Right cardiac atrium (tissue), 5 donors: Measurements from ENCODE around the gene CATSPER3. TPM values are rescaled to one million over a fixed set of nuclear protein-coding genes. Genes with fewer than 3 reads are reported as not detected.
A peak's percentile ranks its signal among the peaks of the same experiment; 100 is the strongest.

Experiments
- ATAC-seq, 2 donors: fragments of 200-7000 bp; cut with Tn5 transposase; one replicate each; pipeline versions ENCODE4 v1.8.0 to v1.9.1; 2020; ENCODE audit warnings: moderate library complexity in 2 of 2, mild to moderate bottlenecking in 1 of 2
- DNase-seq, 3 donors: peaks; one replicate each; pipeline ENCODE4 v3.0.0-alpha.2; 2020
- H3K27ac ChIP-seq: one replicate; pipeline ENCODE4 v1.5.1; 2013; ENCODE audit warnings: mild to moderate bottlenecking, low read length, control low read depth, moderate library complexity
- H3K27me3 ChIP-seq: one replicate; pipeline ENCODE4 v1.6.1; 2013; ENCODE audit not compliant: control insufficient read depth, insufficient read depth
- H3K4me1 ChIP-seq: one replicate; pipeline ENCODE4 v1.6.1; 2013; ENCODE audit warnings: low read length; ENCODE audit not compliant: control insufficient read depth, insufficient read depth
- H3K4me3 ChIP-seq: one replicate; pipeline ENCODE4 v1.5.1; 2013; ENCODE audit warnings: low read length, control low read depth
- H3K9me3 ChIP-seq: one replicate; pipeline ENCODE4 v1.6.1; 2013; ENCODE audit warnings: low read length; ENCODE audit not compliant: control insufficient read depth
- WGBS: extraction: QIAGEN DNeasy Blood & Tissue Kit; methylation state at CpG from one replicate; pipeline ENCODE4 v1.1.7; 2013; 5-methylcytosine and 5-hydroxymethylcytosine counted together
- intact Hi-C, 4 donors: fragments of 100-400 bp; cut with DNase I; formaldehyde crosslinking; loops; one replicate each; pipeline versions ENCODE4 v1.11.0 to v1.14.0; 2022 to 2023
- polyA plus RNA-seq: library from polyadenylated mRNA; stranded (reverse); fragments of 200-250 nt; gene quantifications from one replicate; pipeline ENCODE4 v1.2.3, GENCODE V29; 2013
- total RNA-seq, 4 donors: library from RNA; stranded (reverse); fragmentation: NEBNext Ultra II Directional; extraction: Animal tissue kit (Norgen Biotek cat#: 25700); gene quantifications; one replicate each; pipeline ENCODE4 v1.2.1, GENCODE V29; 2021
- donor health status: healthy with polysubstance abuse.
- donor health status: DM: no; HTN: yes; CAD: no.
- donor health status: DM: no; HTN: no; CAD: no.
- donor health status: DM: no; HTN: yes; CAD: no; lungs with severe emphysema.
- donor health status: DM: yes; HTN: yes; CAD: no.

CATSPER3 gene
- total and polyA plus RNA-seq, 5 donors = 0.25 to 0.59 (median 0.54) TPM

DNA sequence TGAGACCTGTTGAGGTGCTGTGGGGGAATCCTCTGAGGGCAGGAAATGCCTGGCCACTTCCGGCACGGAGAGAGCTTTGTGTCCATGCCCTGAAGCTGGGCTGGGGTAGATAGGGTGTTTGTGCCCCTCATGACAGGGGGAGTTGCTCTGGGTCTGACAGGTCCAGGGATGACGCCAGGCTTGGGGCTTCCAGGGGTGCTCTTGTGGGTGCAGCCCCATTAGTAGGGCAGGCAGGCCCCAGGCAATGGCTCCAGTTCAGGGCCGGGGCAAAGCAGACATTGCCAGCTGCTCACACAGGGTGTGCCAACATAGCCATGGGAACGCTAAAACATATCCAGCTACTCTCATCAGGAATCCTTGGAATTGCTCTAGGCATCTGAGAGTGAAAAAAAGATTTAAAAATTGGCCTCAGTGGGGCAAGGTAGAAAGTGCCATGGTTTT lies 45.3 kb downstream of the CATSPER3 start:
- intact Hi-C loops = no loop called here
- no peaks in the 10 kb centered on the region for H3K9me3 ChIP-seq
- no peak overlapping the region for H3K4me3 ChIP-seq
- H3K27ac ChIP-seq = no peak overlapping the region
- H3K4me1 ChIP-seq = no peaks in the 10 kb centered on the region
- ATAC-seq (peak; percentile 35 to 51), DNase-seq (peak in 1 of 3 donors; percentile 32)
- WGBS = 85% methylated on average over 5 of the region's 5 CpGs
- no peaks in the 10 kb centered on the region for H3K27me3 ChIP-seq

DNA sequence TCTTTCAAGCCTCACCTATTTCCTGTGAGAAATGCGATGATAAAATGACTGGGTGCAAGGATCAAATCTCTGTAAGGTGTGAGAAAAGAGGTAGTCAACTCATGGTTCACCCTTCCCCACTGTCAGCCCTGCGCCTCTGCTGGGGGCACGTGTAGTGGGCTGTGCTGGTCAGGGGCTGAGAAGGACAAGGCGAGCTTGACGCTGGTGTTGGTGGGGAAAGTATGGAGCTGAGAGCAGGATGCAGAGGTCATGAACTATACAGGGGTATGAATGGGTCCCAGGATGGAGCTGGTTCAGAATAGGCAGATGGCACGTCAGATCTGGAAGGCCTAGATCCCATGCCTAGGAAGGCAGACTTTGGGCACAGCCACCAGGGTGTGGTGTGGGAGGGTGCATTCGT lies 45.7 kb downstream of the CATSPER3 start:
- DNase-seq (no peak), ATAC-seq (no peak)
- Histone ChIP-seq H3K4me3 (no peak overlapping the region), H3K27ac (no peak overlapping the region), H3K27me3 (no peaks in the 10 kb centered on the region), H3K4me1 (no peaks in the 10 kb centered on the region), H3K9me3 (no peaks in the 10 kb centered on the region)
- 89% methylated on average over 7 of the region's 7 CpGs for WGBS
- intact Hi-C loops = no loop called here

DNA sequence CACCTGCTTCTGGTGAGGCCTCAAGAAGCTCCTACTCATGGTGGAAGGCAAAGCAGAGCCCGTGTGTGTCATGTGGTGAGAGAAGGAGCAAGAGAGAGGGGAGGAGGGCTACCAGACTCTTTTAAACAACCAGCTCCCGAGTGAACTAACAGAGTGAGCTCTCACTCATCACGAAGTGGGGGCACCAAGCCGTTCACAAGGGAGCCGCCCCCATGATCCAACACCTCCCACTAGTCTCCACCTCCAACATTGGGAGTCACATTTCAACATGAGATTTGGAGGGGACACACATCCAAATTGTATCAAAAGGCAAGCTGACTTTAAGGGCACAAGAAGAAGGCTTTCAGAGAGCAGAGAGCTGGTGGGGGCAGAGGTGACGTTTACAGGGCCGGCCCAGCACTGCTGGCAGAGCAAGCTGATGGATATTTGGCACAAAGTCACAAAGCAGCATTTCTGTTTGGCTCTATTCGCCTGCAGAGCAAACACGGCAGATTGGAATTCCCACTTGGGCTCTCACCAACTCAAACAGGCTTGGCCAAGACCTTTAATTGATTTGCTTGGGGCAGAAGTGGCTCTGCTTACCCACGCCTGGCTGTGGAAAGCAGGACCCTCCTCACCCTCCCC lies 46.4 kb downstream of the CATSPER3 start:
- DNase-seq = peak in 1 of 3 donors; percentile 45
- no peak overlapping the region for H3K4me3 ChIP-seq
- H3K9me3 ChIP-seq = no peaks in the 10 kb centered on the region
- WGBS = 54% methylated on average over 10 of the region's 10 CpGs
- H3K27me3 ChIP-seq = no peaks in the 10 kb centered on the region
- H3K4me1 ChIP-seq = no peaks in the 10 kb centered on the region
- H3K27ac ChIP-seq = no peak overlapping the region
- ATAC-seq = peak; percentile 45 to 50
- intact Hi-C loops = no loop called here

DNA sequence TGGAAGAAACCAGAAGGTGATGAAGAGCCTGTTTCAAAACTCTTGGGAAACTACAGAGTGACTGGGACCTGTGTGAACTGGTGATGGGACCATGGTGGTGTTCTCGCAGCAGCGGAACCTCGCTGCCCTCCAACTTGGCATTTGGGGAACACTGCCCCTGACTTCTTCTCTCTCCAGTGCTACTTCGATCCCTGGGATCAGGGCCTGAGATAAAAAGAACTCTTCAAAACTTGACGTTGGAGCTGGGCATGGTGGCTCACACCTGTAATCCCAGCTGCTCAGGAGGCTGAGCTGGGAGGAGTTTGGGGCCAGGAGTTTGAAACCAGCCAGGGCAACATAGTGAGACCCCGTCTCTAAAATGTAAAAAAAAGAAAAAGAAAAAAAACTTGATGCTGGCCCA lies 48.2 kb downstream of the CATSPER3 start:
- Histone ChIP-seq H3K4me1 (no peaks in the 10 kb centered on the region), H3K27me3 (no peaks in the 10 kb centered on the region), H3K27ac (no peak overlapping the region), H3K4me3 (no peak overlapping the region), H3K9me3 (no peaks in the 10 kb centered on the region)
- 87% methylated on average over 6 of the region's 6 CpGs for WGBS
- ATAC-seq (no peak), DNase-seq (no peak)
- intact Hi-C loops = no loop called here

DNA sequence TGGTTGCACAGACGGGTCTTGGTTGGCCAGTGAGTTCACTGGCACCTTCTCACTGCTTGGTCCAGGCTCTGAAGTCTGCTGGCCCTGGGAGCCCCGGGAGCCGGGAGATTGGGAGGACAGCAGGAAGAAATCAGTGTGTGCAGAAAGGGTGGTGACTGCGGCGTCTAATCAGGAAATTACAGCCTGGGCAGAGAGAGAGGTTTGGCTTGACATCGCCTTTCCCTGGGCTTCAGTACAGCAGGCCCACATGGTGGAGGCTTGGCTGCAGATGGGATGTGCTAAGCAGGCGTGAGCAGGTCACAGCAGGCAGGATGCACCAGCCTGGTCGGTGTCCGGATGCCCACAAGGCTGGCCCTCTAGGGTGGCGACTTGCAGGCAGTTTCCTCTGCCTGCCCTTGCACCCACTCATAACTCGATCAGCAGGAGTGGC lies 49.2 kb downstream of the CATSPER3 start:
- DNase-seq (peak in 1 of 3 donors; percentile 40), ATAC-seq (peak in 1 of 2 donors; percentile 25)
- H3K4me1 ChIP-seq = no peaks in the 10 kb centered on the region
- no peaks in the 10 kb centered on the region for H3K27me3 ChIP-seq
- intact Hi-C loops = no loop called here
- H3K27ac ChIP-seq = no peak overlapping the region
- H3K9me3 ChIP-seq = no peaks in the 10 kb centered on the region
- 55% methylated on average over 11 of the region's 11 CpGs for WGBS
- no peak overlapping the region for H3K4me3 ChIP-seq

DNA sequence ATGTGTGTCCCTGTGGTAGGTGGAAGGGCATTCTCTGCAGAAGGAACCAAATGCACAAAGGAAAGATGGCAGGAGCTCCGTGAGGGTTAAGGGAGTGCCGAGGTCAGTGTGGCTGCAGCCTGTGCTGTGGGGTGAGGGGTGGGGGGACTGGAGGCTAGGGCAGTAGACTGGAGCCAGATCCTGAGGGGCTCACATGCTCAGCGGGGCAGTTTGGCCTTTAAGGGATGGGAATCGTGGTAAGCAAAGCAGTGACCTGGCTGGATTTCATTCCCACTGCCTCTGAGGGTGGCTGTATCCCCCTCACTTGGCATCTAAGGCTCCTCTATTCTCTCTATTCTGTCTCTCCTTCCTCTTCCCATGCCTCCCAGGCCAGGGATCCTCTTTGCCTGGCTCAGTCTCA lies 50.8 kb downstream of the CATSPER3 start:
- no peaks in the 10 kb centered on the region for H3K9me3 ChIP-seq
- H3K27me3 ChIP-seq = no peaks in the 10 kb centered on the region
- intact Hi-C loops = no loop called here
- no peak overlapping the region for H3K27ac ChIP-seq
- H3K4me3 ChIP-seq = no peak overlapping the region
- ATAC-seq (no peak), DNase-seq (no peak)
- no peaks in the 10 kb centered on the region for H3K4me1 ChIP-seq
- WGBS = 89% methylated on average over 4 of the region's 4 CpGs

DNA sequence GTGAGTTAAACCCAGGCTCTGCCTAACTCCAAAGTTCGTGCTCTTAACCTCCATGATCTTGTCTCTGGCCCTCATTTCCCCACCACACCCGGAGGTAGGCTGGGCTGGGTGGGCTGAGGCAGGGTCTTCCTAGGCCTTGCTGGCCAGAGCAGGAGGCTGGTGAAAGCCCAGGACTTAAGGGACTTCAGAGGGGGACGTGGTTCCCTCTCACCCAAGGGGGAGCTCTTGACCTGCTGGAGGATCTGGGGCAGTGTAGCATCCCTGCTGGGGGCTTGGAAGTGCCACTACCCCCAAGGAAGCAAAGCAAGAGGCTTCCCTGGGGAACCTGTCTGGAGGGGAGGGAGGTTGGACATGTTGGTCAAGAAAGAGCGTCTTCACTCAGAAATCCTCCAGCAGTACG lies 51.6 kb downstream of the CATSPER3 start:
- H3K4me3 ChIP-seq = no peak overlapping the region
- no peaks in the 10 kb centered on the region for H3K9me3 ChIP-seq
- H3K27ac ChIP-seq = no peak overlapping the region
- whole genome bisulfite sequencing = 88% methylated on average over 5 of the region's 5 CpGs
- H3K4me1 ChIP-seq = no peaks in the 10 kb centered on the region
- intact Hi-C loops = no loop called here
- DNase-seq (no peak), ATAC-seq (no peak)
- no peaks in the 10 kb centered on the region for H3K27me3 ChIP-seq

DNA sequence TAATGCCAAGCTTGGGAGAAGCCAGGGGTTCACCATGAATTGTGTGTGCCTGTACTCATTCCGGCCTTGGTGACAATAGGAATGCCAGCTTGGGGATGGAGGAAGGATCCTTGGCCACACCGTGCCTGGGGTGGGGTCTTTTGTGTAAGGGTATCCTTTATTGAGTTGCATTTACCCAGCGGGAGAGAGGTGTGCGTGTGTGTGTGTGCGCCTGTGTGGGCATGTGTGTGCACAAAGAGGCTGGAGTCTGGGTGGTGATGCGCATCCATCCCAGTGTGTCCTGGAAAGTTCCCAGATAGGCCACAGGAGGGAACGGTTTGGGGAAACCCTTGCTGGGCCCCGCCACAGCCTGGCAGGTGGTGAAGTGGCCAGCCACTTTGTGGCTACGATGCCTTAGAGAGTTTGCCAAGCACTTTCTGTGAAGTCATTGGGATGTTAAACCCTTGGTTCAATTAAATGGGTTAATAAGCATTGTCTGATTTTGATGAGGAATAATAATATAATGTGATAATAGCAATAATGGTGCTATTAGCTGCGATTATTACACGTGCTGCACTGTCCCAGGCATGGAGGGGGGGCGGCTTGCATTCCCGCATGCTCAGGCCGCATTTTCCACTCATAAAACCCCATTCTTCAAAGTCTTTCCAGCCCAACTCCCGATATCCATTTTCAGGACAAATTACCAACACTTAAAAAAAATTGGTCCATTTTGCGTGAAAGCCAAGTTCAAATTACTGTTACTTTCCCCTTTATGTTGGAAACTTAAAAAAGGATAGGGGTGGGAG lies 52.6 kb downstream of the CATSPER3 start:
- Histone ChIP-seq H3K27ac (no peak overlapping the region), H3K4me3 (no peak overlapping the region)
- intact Hi-C loops = no loop called here

DNA sequence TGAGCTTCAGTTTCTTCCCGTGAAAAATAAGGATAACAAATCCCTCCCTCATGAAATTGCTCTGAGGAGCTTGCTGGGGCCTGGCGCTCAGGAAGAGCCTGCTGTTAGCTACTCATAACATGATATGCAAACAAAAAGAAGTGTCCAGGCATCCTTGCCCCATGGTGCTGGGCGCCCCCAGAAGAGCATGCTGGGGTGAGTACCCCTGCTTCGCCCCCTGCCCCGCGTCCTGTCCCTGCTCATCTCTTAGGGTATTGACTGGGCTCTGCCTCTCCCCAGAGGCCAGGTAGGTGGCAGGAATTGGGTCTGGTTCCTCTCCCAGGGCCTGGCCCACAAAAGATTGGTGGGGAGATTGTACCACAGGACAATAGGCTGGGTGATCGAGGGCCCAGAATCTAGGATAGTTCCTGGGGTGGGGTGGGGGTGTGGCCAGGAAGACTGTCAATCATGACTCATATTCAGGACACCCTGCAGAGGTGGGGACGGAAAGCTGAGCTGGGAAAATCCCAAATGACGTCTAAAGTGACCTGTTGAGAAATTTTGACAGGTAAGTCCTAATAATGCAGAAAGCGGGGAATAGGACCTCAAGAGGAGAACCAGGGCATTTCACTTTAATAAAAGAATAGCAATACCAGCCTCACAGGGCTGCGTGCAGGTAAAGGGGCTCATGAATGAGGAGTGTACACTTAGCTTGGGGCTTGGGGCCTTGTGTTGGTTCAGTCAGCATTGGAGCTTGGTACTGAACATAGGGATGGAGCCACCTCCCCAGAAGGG lies 57.4 kb downstream of the CATSPER3 start:
- ATAC-seq (no peak), DNase-seq (peak in 1 of 3 donors; percentile 28)
- Histone ChIP-seq H3K9me3 (no peaks in the 10 kb centered on the region), H3K27me3 (no peaks in the 10 kb centered on the region), H3K4me1 (peaks cover 2% of the 10 kb centered on the region), H3K27ac (no peak overlapping the region), H3K4me3 (no peak overlapping the region)
- intact Hi-C loops = no loop called here
- WGBS = 88% methylated on average over 11 of the region's 11 CpGs

More for the DNA sequence above, 52.6 kb downstream of the CATSPER3 start:
- no peak for ATAC-seq
- 82% methylated on average over 16 of the region's 16 CpGs for WGBS
- DNase-seq = no peak
- no peaks in the 10 kb centered on the region for H3K9me3 ChIP-seq
- H3K27me3 ChIP-seq = no peaks in the 10 kb centered on the region
- H3K4me1 ChIP-seq = no peaks in the 10 kb centered on the region

DNA sequence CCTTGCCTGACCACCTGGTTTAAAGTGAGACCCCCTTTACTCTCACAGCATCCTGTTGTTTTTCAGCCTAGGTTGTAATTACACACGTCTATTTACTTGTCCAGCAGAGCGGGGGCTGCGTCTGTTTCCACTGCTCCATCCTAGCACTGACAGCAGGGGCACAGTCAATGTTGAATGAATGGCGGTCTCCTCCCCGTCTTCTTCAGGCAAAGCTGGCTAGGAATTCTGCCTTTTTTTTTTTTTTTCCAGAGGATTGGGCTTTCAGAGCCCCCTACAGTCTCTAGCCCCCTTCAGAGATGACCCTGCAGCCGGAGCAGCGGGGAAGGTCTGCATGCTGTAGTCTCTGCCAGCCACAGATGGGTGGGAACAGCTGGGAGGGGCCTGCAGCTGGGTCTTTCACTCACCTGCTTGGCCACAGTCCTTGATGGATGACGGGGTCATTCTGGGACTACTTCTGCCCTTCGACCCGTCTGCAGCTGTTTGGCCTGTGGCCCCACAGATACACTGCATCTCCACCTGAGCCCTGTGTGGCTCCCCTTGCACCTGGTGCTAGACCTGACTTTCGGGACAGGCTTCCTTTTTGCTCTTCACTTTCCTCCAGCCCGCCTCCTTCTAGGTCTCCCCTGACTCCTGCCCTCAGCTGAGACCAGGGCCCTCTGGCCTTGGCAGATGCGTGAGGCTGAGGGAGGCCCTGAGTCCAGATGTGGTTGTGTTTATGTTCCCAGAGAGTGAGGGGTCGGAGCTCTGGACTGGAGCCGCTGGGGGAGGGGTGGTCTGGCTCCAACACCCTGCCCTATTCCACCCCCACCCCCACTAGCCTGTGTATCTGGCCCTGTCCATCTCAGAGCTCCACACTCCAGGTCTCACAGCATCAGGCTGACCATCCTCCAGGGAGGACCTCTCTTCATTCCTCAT lies 58.3 kb downstream of the CATSPER3 start:
- Histone ChIP-seq H3K4me1 (peaks cover 4% of the 10 kb centered on the region), H3K27me3 (no peaks in the 10 kb centered on the region), H3K9me3 (no peaks in the 10 kb centered on the region), H3K4me3 (no peak overlapping the region), H3K27ac (no peak overlapping the region)
- WGBS = 85% methylated on average over 15 of the region's 15 CpGs
- intact Hi-C loops = no loop called here
- ATAC-seq = no peak
- no peak for DNase-seq
